ENCODE measurements around the gene DSCAM. TPM values are rescaled to one million over a fixed set of nuclear protein-coding genes. Genes with fewer than 3 reads are reported as not detected.

DSCAM gene
- total and polyA plus RNA-seq, 2 donors (not counting 3 experiments of a cell fraction or from before 2014, with no cell fraction given) = not detected

DNA sequence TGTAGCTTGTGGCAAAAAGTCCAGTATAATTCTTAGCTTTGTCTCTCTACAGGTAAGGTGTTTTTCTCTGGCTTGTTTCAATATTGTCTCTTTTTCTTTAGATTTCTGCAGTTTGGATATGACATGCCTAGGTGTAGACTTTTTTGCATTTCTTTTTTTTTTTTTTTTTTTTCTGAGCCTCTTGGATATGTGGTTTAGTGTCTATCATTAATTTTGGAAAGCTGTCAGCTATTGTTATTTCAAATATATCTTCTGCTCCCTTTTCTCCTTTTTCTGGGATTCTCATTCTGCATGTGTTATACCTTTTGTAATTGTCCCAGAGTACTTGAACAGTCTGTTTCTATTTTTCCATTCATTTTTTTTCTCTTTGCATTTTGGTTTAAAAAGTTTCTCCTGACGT lies 243.2 kb downstream of the DSCAM start:
- H3K79me2 ChIP-seq (ENCODE audit: control insufficient read depth, insufficient read depth, low read length) = no peaks in the 10 kb centered on the region
- H2AFZ ChIP-seq (ENCODE audit: low read depth, low read length) = no peak overlapping the region
- dilution Hi-C loops (cut with MboI; ENCODE audit: extremely low pct_ligation_motif_present, low sequenced_read_pairs) (no loop called here), intact Hi-C loops (cut with micrococcal nuclease) (no loop called here)
- FAIRE-seq (no peak), DNase-seq (ENCODE audit: low read depth, low spot score) (no peak)
- ChIA-PET CTCF (no interaction called here), POLR2A (no interaction called here)
- no peak overlapping the region for H3K4me2 ChIP-seq (ENCODE audit: insufficient read depth, low read length)
- H3K9ac ChIP-seq (replicated peaks; ENCODE audit: extremely low read depth, insufficient read depth, low read length) = no peak overlapping the region
- H3K4me1 ChIP-seq (ENCODE audit: control insufficient read depth, extremely low read depth, insufficient read depth, low read length) = no peaks in the 10 kb centered on the region
- H3K9me1 ChIP-seq (replicated peaks; ENCODE audit: control insufficient read depth, extremely low read depth, insufficient read depth, low read length) = no peaks in the 10 kb centered on the region
- peaks cover 11% of the 10 kb centered on the region for H3K9me3 ChIP-seq (replicated peaks; ENCODE audit: control insufficient read depth, insufficient read depth, low read length)
- no TSS peak for BruUV-seq (replicated peaks)
- H3K4me3 ChIP-seq (replicated peaks in 1 of 3; ENCODE audit: insufficient read depth in 1 of 3, low read depth in 1 of 3, low read length in 3 of 3) = no peak overlapping the region
- no peaks in the 10 kb centered on the region for H3K36me3 ChIP-seq (ENCODE audit: control insufficient read depth in 2 of 2, extremely low read depth in 1 of 2, insufficient read depth in 2 of 2, low read length in 2 of 2)
- no peak overlapping the region for H3K27ac ChIP-seq (ENCODE audit: insufficient read depth, low read depth, low read length)
- no peaks in the 10 kb centered on the region for H3K27me3 ChIP-seq (ENCODE audit: control insufficient read depth in 2 of 2, insufficient read depth in 2 of 2, low read length in 2 of 2)
- no peaks in the 10 kb centered on the region for H4K20me1 ChIP-seq (replicated peaks; ENCODE audit: control insufficient read depth, extremely low read depth, insufficient read depth, low read length)
- TF ChIP-seq, protein P1, sequence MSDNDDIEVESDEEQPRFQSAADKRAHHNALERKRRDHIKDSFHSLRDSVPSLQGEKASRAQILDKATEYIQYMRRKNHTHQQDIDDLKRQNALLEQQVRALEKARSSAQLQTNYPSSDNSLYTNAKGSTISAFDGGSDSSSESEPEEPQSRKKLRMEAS (IDR thresholded peaks at IDR 0.05; ENCODE audit: insufficient read depth, insufficient read length) = no peak
- no peak for TF ChIP-seq GATA2 (IDR thresholded peaks at IDR 0.05; ENCODE audit: insufficient read depth, insufficient read length, low read depth, low read length)
- TF ChIP-seq MYC (IDR thresholded peaks at IDR 0.05; ENCODE audit: low read depth, low read length) = no peak
- TF ChIP-seq, protein P2, sequence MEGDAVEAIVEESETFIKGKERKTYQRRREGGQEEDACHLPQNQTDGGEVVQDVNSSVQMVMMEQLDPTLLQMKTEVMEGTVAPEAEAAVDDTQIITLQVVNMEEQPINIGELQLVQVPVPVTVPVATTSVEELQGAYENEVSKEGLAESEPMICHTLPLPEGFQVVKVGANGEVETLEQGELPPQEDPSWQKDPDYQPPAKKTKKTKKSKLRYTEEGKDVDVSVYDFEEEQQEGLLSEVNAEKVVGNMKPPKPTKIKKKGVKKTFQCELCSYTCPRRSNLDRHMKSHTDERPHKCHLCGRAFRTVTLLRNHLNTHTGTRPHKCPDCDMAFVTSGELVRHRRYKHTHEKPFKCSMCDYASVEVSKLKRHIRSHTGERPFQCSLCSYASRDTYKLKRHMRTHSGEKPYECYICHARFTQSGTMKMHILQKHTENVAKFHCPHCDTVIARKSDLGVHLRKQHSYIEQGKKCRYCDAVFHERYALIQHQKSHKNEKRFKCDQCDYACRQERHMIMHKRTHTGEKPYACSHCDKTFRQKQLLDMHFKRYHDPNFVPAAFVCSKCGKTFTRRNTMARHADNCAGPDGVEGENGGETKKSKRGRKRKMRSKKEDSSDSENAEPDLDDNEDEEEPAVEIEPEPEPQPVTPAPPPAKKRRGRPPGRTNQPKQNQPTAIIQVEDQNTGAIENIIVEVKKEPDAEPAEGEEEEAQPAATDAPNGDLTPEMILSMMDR (IDR thresholded peaks at IDR 0.05; ENCODE audit: extremely low read depth in 1 of 2, insufficient read depth in 1 of 2, low read depth in 1 of 2, low read length in 2 of 2) = no peak
- TF ChIP-seq FOS (IDR thresholded peaks at IDR 0.05; ENCODE audit: borderline replicate concordance, insufficient read depth, low read length) = no peak
- TF ChIP-seq POLR2A (IDR thresholded peaks at IDR 0.05; ENCODE audit: low read depth, low read length) = no peak
- no peak for TF ChIP-seq JUN (IDR thresholded peaks at IDR 0.05; ENCODE audit: borderline replicate concordance, insufficient read depth, insufficient read length, low read depth)
- TF ChIP-seq EZH2 (IDR thresholded peaks at IDR 0.05; ENCODE audit: borderline replicate concordance, low read depth, low read length, severe bottlenecking) = no peak
- TF ChIP-seq POLR2AphosphoS5 (IDR thresholded peaks at IDR 0.05; ENCODE audit: insufficient read depth, low read depth, low read length) = no peak
